ENCODE measurements around the gene SDCBP2. TPM values are rescaled to one million over a fixed set of nuclear protein-coding genes. Genes with fewer than 3 reads are reported as not detected.

SDCBP2 gene
- total RNA-seq, 1 experiment from 2014 or later: 3.4 TPM

DNA sequence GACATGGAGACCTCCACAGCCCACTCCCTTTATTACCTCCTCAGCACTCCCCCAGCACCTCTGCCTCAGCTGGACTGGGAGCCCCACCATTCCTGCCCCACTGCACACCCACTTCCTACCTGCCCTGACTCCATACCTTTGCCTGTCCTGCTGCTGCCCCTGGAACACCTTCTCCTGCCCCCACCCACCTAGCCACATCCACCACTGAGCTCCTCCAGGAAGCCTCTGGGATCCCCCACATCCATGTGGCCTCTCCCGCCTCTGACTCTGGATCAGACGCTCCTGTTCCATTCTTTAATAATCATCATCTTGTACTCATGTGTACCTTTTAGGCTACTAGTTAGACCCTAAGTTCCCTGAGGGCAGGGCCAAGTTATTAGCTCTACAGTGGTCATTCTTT, 2.2 kb upstream of the SDCBP2 start:
- no peak for DNase-seq (ENCODE audit: low read depth)

DNA sequence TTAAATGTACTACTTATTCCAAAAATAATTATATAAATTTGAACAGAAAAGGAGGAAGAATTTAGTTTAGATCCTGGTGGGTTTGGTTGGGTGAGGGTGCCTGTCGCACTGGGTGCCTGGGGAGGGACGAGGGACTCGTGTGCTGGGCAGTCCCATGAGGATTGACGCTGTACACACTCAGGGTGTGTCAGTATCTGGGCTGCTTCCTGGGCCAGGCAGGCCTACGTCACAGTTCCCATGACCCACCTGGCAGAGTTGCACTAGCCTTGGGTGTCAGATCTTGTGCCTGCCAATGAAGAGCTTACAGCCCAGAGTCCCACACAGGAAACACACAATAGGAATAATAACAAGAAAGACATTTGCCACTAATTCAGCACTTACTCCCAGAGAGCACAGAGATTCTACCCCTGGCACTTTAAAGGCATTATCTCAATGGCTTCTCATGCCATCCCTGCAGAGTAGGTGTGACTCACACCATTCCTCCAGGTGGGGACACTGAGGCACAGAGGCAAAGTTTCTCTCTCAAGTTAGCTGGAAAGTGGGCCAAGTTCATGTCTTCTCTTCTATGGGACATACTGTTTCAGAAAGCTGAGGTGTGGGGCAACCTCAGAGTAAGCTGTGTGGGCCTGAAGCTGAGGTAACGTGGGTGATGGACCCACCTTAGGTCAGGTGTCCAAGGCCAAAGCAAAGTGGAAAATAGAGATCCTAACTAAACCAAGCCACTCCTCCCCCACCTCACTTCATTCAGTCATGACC, 1.3 kb upstream of the SDCBP2 start:
- no peak for DNase-seq (ENCODE audit: low read depth)

DNA sequence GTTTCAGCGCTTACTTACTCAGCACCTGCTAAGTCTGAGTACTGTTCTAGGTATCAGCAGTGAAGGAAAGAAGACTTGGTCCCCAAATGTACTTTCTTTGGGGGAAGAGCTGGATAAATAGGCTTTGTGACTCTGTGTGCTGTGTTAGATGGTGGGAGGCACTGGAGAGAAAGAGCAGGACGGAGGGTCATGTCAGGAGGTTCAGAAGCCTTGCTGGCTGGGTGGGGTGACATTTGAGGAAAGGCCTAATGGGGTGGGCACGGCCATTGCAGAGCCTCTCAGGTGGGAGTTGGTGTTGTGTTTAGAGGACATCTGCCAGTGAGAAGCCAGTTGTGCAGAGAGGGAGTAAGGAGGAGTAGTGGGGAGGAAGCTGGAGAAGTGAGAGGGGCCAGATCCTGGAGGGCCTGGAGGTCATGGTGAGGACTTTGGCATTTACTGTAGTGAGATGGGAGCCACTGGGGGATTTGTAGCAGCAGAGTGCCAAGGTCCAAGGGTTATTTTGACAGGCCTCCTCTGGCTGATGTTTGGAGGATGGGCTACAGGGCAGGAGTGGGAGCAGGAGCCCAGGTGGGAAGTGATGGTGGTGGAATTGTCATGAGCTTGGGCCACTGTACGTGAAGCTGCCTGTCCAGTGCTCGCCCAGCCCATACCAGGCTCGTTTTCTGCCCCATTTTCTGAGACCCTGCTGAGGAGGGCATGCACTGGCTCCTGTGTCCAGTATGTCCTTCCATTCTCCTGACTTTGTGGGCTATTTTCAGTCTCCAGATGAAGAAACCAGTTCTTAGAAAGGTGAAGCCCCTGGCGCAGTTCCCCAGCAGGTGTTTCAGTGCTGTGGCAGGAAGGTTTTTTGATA, 886 bp downstream of the SDCBP2 start:
- DNase-seq (ENCODE audit: low read depth): no peak

DNA sequence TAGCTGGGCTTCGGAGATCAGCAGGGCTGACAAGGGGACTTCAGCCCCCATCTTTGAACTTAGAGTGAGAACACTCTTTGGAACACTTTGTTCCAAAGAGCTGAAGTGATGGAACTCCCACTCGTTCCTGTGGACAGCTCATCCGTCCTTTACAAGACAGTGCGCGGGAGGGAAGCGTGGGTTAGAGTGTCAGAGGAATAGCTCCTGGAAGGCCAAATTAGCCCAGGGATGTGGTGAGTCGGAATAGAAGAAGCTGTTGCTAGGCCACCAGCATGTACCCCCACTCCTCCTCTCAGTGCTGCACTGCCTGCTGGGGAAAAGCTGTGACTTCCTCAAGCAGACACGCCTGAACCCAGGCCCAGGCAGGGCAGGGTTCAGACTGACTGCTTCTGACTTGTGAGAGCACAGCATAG, 1.7 kb downstream of the SDCBP2 start:
- DNase-seq (ENCODE audit: low read depth): peak; percentile 81

DNA sequence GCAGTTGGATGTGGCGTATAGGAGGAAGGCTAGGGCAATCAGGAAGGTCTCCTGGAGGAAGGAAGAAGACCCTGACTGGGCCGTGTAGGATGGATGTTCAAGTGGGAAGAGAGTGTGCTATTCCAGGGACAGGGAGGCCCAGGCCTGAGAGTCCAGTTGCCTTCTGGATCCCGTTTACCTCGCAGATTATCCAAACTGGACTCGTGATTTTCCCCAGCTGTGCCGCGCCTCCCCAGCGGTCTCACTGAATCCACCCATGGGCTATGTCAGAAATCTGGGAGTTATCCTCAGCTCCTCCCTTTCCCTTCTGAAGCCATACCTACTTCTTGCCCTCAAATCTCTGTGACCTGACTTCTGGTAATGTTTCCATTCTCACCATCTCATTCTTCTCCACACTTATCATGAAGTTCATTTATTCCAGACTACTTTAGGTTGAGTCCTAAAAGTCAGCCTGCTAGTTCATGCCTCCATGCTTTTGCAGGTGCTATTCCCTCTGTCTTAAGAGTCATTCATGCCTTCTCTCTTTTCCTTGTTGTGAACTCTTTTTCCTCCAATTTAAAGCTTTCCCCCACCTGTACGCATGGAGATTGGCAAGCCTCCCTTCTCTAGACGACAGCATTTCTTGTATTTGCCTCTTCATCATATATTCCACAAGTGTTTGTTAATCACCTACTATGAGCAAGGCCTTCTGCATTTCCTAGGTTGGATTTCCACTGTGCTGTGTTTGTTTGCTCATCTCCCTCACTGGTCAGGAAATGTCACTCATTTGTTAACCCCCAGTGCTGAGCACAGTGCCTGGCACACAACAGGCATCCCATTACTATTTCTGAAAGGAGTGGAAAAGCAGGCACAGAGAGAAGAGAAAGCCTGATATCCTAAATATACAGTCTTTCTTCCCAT, 2.7 kb downstream of the SDCBP2 start:
- DNase-seq (ENCODE audit: low read depth): no peak

DNA sequence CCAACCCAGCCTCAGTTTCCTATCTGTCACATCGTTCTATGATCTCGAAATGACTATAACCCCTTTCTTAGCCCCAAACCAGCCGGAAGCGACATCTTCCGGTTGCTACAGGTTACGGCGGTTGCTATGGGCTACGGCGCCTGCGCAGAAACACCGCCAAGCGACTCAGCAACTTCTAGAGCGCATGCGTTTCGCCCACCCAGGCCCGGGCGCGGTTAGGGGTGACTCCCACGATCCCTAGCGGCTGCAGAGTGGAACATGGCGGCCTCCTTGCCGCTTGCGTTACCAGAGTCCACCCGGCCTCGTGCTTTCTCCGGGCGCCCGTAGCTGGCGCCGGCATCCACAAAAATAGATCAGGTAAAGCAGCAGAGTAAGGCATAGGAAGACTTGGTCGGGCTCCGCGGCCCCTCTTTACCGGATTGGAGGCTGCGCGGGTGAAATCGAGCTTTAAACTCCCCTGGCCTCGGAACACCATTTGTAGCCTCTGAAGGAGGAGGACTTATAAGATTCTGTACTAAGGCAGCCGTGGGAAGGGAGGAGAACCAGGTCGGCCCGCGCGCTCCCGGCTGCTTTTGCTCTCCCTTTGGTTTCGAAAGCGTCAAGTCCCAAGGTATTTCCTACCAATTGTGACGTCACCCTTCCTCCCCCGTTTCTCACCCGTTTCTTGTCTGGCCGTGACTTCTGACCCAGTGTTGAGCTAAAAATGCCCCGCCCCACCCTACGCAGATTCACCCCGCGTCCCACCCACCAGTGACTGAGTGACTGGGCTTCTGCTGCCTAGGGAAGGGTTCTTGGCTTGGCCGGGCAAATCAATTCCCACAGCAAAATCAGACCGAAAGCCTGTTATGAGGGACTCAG, 3.5 kb downstream of the SDCBP2 start:
- peak; percentile 98 for DNase-seq (ENCODE audit: low read depth)

DNA sequence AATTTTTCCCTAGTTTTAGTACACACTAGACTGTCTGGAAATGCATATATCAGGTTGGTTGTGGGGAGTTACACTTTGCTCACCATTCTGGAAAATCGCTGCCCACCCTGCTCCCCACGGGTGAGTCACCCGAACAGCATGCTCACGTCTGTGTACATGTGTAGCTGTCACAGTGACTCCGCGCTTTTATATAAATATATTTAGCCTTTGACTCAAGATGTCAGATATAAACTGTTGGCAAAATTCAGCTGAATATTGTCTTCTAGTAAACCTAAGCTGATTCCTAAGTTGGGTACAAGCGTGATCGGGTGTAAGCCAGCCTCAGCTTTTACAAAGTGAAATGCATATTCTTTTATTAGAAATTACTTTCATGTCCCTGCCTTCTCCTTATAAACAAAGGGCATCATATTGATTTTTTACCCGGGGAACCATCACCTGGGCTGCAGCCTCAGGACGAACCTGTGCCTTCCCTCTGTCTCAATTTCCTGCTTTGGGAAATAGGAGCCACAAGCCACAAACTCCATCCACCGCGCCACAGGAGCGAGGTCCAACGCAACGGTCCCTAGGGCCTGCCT, 4.3 kb downstream of the SDCBP2 start:
- DNase-seq (ENCODE audit: low read depth): peak; percentile 77

DNA sequence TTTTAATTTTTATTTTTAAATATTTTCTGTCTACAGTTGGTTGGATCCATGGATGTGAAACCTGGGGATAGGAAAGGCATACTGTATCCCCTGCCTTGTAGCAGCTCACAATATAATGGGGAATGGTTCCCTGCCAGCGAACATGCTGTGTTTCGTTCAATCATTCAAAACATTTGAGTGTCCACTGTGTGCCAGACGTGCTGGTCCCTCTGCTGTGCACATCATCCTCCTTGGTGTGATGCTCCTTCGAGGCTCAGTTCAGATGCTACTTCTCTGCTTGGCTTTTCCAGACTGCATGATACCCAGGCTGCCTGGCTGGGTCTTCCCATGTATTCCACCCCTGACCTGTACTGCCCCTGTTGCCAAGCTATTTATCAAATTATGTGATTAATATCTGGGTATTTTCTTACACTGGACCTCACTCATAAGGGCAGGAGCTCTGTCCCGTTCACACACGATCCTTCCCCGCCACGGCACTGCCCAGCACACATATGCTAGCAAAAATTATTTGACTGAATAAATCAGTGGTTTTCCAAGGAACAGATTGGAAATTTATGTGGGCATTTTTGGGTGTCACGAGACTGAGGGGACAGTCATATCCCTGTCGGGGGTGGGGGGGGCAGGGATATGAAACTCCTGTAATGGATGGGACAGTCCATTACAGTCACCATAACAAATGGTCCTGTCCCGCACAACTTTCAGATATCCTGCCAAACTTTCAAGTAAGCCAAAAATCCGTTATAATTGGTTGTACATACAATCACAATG, 4.9 kb downstream of the SDCBP2 start:
- no peak for DNase-seq (ENCODE audit: low read depth)

DNA sequence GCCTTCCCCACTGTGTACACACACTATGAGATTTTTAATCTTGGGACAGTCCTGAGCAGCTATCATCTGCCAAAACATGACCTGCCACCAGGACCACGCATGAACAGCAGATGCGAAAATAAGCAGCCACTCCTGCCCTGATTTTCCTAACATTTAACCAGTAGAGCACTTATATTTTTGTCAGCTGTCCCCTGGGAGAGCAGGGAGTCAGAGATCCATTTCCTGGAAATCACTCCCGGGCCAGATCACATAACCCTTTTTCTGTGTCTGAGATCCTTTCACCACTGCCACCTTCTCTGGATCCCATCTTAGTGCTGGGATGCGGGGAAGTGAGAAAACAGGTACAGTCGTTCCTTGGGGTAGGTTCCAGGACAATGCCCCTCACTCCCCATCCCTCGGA, 5.7 kb downstream of the SDCBP2 start:
- DNase-seq (ENCODE audit: low read depth): peak; percentile 45

DNA sequence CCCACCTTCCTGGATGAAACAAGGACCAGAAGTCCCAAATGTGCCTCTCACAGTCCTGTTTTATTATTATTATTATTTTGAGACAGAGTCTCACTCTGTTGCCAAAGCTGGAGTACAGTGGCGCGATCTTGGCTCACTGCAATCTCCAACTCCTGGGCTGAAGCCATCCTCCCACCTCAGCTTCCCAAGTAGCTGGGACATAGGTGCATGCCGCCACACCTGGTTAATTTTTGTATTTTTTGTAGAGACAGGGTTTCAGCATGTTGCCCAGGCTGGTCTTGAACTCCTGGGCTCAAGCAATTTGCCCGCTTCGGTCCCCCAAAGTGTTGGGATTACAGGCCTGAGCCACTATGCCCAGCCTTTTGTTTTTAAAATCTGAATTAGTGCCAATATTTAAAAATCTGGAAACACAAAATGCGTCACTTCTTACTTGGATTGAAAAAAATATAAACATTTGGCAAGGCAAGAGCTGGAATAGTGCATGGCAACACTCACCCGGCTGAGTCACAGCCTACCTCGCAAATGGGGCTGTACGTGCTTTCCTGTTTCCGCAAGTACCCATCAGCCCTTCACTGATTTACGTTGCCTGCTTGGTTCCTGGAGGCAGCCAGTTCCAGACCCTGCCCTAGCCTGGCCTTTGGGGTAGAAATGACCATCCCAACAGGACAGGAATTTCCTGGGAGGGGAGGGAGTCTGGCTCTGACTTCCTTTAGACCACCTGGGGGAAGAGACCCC, 6.3 kb downstream of the SDCBP2 start:
- peak; percentile 99 for DNase-seq (ENCODE audit: low read depth)

DNA sequence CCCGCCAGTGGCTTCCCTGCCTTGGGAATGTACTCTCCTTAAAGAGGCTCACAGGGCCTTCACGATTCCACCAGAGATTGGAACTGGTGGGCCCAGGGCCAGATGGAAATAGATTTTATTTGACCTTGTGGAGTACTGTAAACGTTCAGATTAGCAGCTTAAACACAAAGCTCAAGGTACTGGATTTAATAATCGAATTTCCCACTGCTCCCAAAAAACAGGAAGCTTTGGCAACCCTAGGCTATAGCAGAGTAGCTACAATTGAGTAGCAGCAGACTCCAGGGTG, 7.3 kb downstream of the SDCBP2 start:
- DNase-seq (ENCODE audit: low read depth): no peak

DNA sequence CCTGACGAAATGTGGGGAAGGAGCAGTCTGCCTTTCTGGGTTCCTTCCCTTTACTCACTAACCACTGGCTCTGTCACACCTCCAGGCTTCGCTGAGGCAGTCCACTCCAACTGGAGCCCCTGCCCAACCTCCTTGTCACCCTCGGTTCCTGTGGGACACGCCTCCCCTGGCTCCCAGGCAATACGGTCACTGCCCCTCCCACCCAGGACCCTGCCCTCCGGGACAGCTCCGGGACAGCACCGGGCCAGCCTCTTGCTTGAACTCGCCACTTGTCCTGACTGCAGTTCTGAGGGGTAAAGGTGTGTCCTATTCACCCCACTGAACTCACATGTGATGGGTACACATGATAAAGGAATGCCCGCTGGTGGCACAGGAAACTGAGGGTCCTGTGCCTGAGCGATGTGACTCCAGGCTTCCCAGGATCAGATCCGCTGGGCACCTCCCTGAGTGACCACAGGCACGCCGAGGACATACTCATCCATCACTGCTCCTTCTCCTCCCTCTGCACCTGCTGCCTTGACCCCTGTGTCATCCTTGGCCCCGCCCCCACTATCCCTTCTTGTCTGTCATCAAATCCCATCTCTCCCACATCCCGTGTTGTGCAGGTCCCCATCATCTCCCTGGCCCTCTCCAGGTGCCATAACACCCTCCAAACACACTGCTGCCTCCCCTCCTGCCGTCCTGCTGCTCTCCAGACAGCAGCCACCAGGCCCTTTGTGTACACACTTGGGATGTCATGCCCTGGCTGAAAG, 7.9 kb downstream of the SDCBP2 start:
- DNase-seq (ENCODE audit: low read depth): no peak

DNA sequence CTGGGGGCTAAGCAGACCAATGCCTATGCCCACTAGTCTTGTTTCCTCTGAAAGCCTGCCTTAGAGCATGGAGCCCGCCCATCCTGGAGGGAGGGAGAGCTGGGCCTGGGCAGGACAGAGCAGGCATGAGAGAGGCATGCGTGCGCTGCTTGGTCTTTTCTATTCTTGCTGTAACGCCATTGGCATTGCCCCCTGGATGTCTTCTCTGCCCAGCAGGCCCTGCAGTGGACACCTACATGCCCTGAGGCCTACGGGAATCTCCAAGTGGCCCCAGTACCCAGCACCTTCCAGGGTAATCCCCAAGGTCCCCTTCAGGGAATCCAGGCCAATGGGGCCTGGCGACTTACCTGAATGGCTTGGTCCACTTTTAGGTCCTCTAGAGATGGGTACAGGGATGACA, 8.9 kb downstream of the SDCBP2 start:
- DNase-seq (ENCODE audit: low read depth): no peak

DNA sequence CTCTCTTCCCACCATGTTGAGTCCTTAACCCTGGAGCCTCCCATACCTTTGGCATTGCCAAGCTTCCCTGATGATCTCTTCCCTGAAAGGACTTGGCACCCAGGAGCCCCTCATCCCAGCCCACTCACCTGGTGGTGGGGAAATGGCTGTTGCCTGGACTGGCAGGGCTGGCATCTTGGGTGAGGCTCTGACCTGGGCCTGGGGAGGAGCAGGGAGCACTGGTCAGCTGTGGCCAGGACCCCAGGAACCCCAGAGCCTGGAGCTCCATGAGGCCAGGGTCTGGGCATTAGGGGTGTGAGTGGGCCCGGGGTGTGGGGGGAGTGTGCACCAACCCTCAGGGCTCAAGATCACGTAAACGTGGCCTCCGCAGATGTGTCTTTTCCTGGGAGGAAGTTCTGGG, 9.5 kb downstream of the SDCBP2 start:
- no peak for DNase-seq (ENCODE audit: low read depth)

DNA sequence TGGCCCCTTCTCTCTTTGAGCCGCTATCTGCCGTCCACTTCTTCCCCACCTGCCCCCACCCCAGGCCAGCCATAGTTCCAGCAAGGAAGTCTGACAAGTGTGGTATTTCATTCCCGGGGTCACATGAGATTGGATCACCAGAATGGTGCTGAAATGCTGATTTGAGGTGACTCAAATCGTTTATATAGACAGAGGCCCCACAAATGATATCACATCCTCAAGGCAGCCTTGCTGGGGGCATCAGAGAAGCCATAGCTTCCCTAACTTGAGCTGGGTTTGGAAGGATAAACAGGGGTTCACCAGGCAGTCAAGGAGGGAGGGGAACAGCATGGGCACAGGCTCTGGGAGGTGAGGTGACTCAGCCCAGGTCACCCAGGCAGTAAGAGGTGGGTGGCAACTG, 9.9 kb downstream of the SDCBP2 start:
- DNase-seq (ENCODE audit: low read depth): peak; percentile 67

DNA sequence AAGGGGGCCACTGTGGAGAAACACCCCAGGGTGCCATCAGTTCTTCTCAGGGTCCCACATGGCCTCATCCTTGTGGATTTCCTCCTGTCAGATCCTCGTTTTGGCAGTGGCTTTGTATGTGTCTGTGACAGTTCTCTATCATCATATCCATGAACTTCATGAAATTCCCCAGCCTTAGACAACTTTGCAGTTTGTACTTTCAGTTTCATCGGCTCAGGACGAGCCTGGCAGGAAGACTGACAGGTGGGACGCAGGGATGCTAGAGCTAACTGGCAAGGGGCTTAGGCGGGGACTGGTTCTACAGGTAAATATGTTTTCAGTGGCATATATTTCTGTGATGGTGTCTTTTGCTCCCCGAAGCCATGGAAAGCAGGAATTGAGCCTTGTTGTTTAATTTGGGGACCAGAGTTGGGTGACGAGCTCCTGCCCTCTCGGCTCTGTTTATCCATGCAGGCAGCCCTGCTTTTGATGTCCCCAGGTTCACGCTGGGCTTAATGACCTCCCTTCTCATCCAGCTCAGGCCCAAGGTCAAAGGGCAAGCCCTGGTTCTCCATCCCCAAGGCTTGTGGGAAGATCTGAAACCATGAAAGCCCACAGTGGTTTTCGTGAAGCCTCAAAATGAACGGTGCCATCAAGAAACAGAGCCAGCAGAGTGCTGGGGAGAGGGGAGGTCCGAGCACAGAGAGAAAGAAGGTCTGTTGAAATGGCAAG, 11.2 kb downstream of the SDCBP2 start:
- DNase-seq (ENCODE audit: low read depth): peak; percentile 36

DNA sequence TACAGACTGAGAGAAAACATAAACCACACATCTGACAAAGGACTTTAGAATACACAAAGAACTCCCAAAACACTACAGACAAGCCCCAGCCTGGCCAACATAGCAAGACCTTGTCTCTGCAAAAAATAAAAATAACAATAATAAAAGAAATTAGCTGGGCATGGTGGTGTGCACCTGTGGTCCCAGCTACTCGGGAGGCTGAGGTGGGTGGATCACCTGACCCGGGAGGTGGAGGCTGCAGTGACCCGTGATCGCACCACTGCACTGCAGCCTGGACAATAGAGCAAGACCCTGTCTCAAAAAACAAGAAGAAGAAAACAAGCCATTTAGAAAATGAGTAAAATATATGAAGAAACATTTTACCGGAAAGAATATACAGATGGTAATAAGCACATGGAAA, 13.1 kb downstream of the SDCBP2 start:
- DNase-seq (ENCODE audit: low read depth): no peak
